SK-N-SH (cell line): ENCODE measurements around the gene SRP54. TPM values are rescaled to one million over a fixed set of nuclear protein-coding genes. Genes with fewer than 3 reads are reported as not detected.

Source experiments
- CTCF ChIA-PET: fragments of 300-600, 350-600 bp; formaldehyde crosslinking; extraction: SDS; loops from one replicate; lab custom pipeline; 2021; lab: Yijun Ruan, JAX
- POLR2A ChIA-PET: fragments of 350-600 bp; sonication (Branson Sonifier 250); formaldehyde crosslinking; extraction: SDS; loops from one replicate; lab custom pipeline; 2020; ENCODE audit warnings: antibody characterized with exemption, inconsistent platforms; lab: Yijun Ruan, JAX
- DNase-seq: peaks from one replicate; pipeline ENCODE4 v3.0.0; 2012
- H2AFZ ChIP-seq: fragments of 200-600 bp; sonication (generic); 2 replicates; pipeline ENCODE4 v1.8.1; 2016; ENCODE audit warnings: antibody characterized with exemption, mild to moderate bottlenecking, low read depth
- H3F3A ChIP-seq: fragments of 200-600 bp; sonication (generic); replicated peaks from 2 replicates; pipeline ENCODE3; 2016; ENCODE audit warnings: antibody characterized with exemption, mild to moderate bottlenecking; ENCODE audit not compliant: insufficient read depth
- H3K27ac ChIP-seq, 2 experiments: fragments of 200-500 bp in 1 of 2; fragments of 200-600 bp in 1 of 2; sonication (Bioruptor generic) in 1 of 2; sonication (generic), shearing (Covaris generic) in 1 of 2; 2 replicates each; pipeline versions ENCODE4 v1.5.1 to v1.6.1; 2014 to 2016; ENCODE audit warnings: low read depth in 2 of 2, inconsistent platforms in 1 of 2, low read length in 1 of 2, mild to moderate bottlenecking in 1 of 2, mixed read lengths in 1 of 2
- H3K27me3 ChIP-seq: fragments of 200-600 bp; sonication (generic), shearing (Covaris generic); 2 replicates; pipeline ENCODE4 v1.6.1; 2016; ENCODE audit warnings: mixed run types; ENCODE audit not compliant: insufficient read depth
- H3K36me3 ChIP-seq, 2 experiments: fragments of 200-500 bp in 1 of 2; fragments of 200-600 bp in 1 of 2; sonication (Bioruptor generic) in 1 of 2; sonication (generic) in 1 of 2; replicated peaks in 1 of 2; 2 replicates each; pipeline versions ENCODE3 to v1.5.1; 2014 to 2016; ENCODE audit warnings: low read length in 1 of 2, mild to moderate bottlenecking in 1 of 2; ENCODE audit not compliant: insufficient read depth in 2 of 2, control insufficient read depth in 1 of 2
- H3K4me1 ChIP-seq, 2 experiments: fragments of 200-500 bp in 1 of 2; fragments of 200-600 bp in 1 of 2; sonication (Bioruptor generic) in 1 of 2; sonication (generic), shearing (Covaris generic) in 1 of 2; 2 replicates each; pipeline versions ENCODE4 v1.5.1 to v1.6.1; 2014 to 2016; ENCODE audit warnings: low read depth in 1 of 2, low read length in 1 of 2, mixed run types in 1 of 2; ENCODE audit not compliant: insufficient read depth in 2 of 2, control insufficient read depth in 1 of 2
- H3K4me2 ChIP-seq: fragments of 200-600 bp; sonication (generic), shearing (Covaris generic); 2 replicates; pipeline ENCODE4 v1.6.1; 2017; ENCODE audit warnings: mixed run types
- H3K4me3 ChIP-seq, 2 experiments: fragments of 200-500 bp in 1 of 2; fragments of 200-600 bp in 1 of 2; sonication (Bioruptor generic) in 1 of 2; sonication (generic), shearing (Covaris generic) in 1 of 2; 2 replicates each; pipeline versions ENCODE4 v1.5.1 to v1.8.1; 2014 to 2016; ENCODE audit warnings: low read depth in 2 of 2, inconsistent platforms in 1 of 2, low read length in 1 of 2, mild to moderate bottlenecking in 1 of 2, mixed read lengths in 1 of 2, moderate library complexity in 1 of 2
- H3K79me2 ChIP-seq: fragments of 200-600 bp; sonication (generic); 2 replicates; pipeline ENCODE4 v1.8.1; 2017; ENCODE audit warnings: mild to moderate bottlenecking; ENCODE audit not compliant: insufficient read depth
- H3K9ac ChIP-seq: fragments of 200-600 bp; sonication (generic); 2 replicates; pipeline ENCODE4 v1.6.1; 2017; ENCODE audit warnings: mixed run types
- H3K9me2 ChIP-seq: fragments of 200-600 bp; sonication (generic); 2 replicates; pipeline ENCODE4 v1.6.1; 2017; ENCODE audit warnings: mixed run types
- H3K9me3 ChIP-seq: fragments of 200-600 bp; sonication (generic); 2 replicates; pipeline ENCODE4 v1.6.1; 2017; ENCODE audit warnings: mixed run types, mild to moderate bottlenecking, moderate library complexity
- H4K20me1 ChIP-seq: fragments of 200-600 bp; sonication (generic); 2 replicates; pipeline ENCODE4 v1.6.1; 2017; ENCODE audit warnings: mild to moderate bottlenecking, mixed run types; ENCODE audit not compliant: insufficient read depth
- CHD2 ChIP-seq: fragments of 150-350 bp; IDR thresholded peaks from 2 replicates; pipeline ENCODE4 v1.6.1; 2018; ENCODE audit warnings: low read length; ENCODE audit not compliant: partially characterized antibody
- ELF1 ChIP-seq: IDR thresholded peaks from 2 replicates; pipeline ENCODE4 v1.4.0; 2012
- EZH2phosphoT487 ChIP-seq: fragments of 200-600 bp; sonication (generic); IDR thresholded peaks from 2 replicates; pipeline ENCODE4 v1.6.1; 2017; ENCODE audit warnings: low read depth, mixed run types, mild to moderate bottlenecking, antibody characterized with exemption, moderate library complexity, borderline replicate concordance
- FOSL2 ChIP-seq: IDR thresholded peaks from 2 replicates; pipeline ENCODE4 v1.4.0; 2012; ENCODE audit warnings: low read depth, mild to moderate bottlenecking, moderate library complexity, borderline replicate concordance
- GATA2 ChIP-seq: sonication (generic); formaldehyde crosslinking; IDR thresholded peaks from 2 replicates; pipeline ENCODE4 v1.5.0; 2020; ENCODE audit warnings: mild to moderate bottlenecking, missing genetic modification reagents
- MEF2A ChIP-seq: IDR thresholded peaks from 2 replicates; pipeline ENCODE4 v1.4.0; 2012; ENCODE audit warnings: low read depth, borderline replicate concordance
- MXI1 ChIP-seq: IDR thresholded peaks from 2 replicates; pipeline ENCODE4 v1.6.1; 2012; ENCODE audit warnings: mild to moderate bottlenecking, low read depth, low read length, improper control_type of control experiment
- NFIC ChIP-seq: IDR thresholded peaks from 2 replicates; pipeline ENCODE4 v1.4.0; 2012; ENCODE audit warnings: borderline replicate concordance
- NRF1 ChIP-seq: IDR thresholded peaks from 2 replicates; pipeline ENCODE4 v1.6.1; 2012; ENCODE audit warnings: low read depth, mild to moderate bottlenecking, low read length
- POLR2AphosphoS5 ChIP-seq: IDR thresholded peaks from 2 replicates; pipeline ENCODE4 v1.6.1; 2012; ENCODE audit warnings: low read depth, low read length
- RAD21 ChIP-seq: IDR thresholded peaks from 2 replicates; pipeline ENCODE4 v1.6.1; 2012; ENCODE audit warnings: mild to moderate bottlenecking, low read length
- RFX5 ChIP-seq: IDR thresholded peaks from 2 replicates; pipeline ENCODE4 v1.6.1; 2012; ENCODE audit warnings: mild to moderate bottlenecking, improper control_type of control experiment, low read length
- RXRA ChIP-seq: IDR thresholded peaks from 2 replicates; pipeline ENCODE4 v1.4.0; 2012; ENCODE audit warnings: low read depth, mild to moderate bottlenecking, borderline replicate concordance
- SIN3A ChIP-seq: IDR thresholded peaks from 2 replicates; pipeline ENCODE4 v1.6.1; 2012; ENCODE audit warnings: low read depth, mild to moderate bottlenecking, low read length, moderate library complexity, borderline replicate concordance
- SMC3 ChIP-seq: IDR thresholded peaks from 2 replicates; pipeline ENCODE4 v1.6.1; 2012; ENCODE audit warnings: low read depth, low read length, improper control_type of control experiment
- TEAD4 ChIP-seq: IDR thresholded peaks from 2 replicates; pipeline ENCODE4 v1.4.0; 2012; ENCODE audit warnings: mild to moderate bottlenecking, borderline replicate concordance; ENCODE audit not compliant: insufficient read depth
- YY1 ChIP-seq: IDR thresholded peaks from 2 replicates; pipeline ENCODE4 v1.4.0; 2012; ENCODE audit warnings: low read depth, mild to moderate bottlenecking
- WGBS: methylation state at CpG from one replicate; pipeline ENCODE4 v1.1.6; 2017; ENCODE audit warnings: low lambda C conversion rate; 5-methylcytosine and 5-hydroxymethylcytosine counted together
- polyA plus RNA-seq, 3 experiments: library from polyadenylated mRNA; depleted of rRNA; stranded (reverse); fragments of >200 nt; gene quantifications; 2 replicates each; pipeline ENCODE4 v1.2.3, GENCODE V29; 2012
- TF ChIP-seq, protein P1 (sequence below): IDR thresholded peaks from 2 replicates; pipeline ENCODE4 v1.6.1; 2012; ENCODE audit warnings: mild to moderate bottlenecking, low read depth, low read length, moderate library complexity
- TF ChIP-seq, protein P2 (sequence below): IDR thresholded peaks from 2 replicates; pipeline ENCODE4 v1.4.0; 2012; ENCODE audit warnings: low read depth
- TF ChIP-seq, protein P3 (sequence below): fragments of 200-600 bp; sonication (generic); IDR thresholded peaks from 2 replicates; pipeline ENCODE4 v1.6.1; 2017; ENCODE audit warnings: antibody characterized with exemption, mild to moderate bottlenecking, moderate library complexity
- TF ChIP-seq, protein P4 (sequence below): IDR thresholded peaks from 2 replicates; pipeline ENCODE4 v1.4.0; 2012; ENCODE audit warnings: low read depth, borderline replicate concordance
- TF ChIP-seq, protein P5 (sequence below): IDR thresholded peaks from 2 replicates; pipeline ENCODE4 v1.4.0; 2012; ENCODE audit warnings: low read depth, borderline replicate concordance

Gene SRP54
- polyA plus RNA-seq (2012; rRNA removed) = 31.6 and 39.5 TPM in 2 replicates
- 38.2 and 50.5 TPM in 2 replicates for polyA plus RNA-seq (2012; cell fraction: cytosol; rRNA removed)
- 38.8 and 56.5 TPM in 2 replicates for polyA plus RNA-seq (2012; cell fraction: nucleus; rRNA removed)

DNA sequence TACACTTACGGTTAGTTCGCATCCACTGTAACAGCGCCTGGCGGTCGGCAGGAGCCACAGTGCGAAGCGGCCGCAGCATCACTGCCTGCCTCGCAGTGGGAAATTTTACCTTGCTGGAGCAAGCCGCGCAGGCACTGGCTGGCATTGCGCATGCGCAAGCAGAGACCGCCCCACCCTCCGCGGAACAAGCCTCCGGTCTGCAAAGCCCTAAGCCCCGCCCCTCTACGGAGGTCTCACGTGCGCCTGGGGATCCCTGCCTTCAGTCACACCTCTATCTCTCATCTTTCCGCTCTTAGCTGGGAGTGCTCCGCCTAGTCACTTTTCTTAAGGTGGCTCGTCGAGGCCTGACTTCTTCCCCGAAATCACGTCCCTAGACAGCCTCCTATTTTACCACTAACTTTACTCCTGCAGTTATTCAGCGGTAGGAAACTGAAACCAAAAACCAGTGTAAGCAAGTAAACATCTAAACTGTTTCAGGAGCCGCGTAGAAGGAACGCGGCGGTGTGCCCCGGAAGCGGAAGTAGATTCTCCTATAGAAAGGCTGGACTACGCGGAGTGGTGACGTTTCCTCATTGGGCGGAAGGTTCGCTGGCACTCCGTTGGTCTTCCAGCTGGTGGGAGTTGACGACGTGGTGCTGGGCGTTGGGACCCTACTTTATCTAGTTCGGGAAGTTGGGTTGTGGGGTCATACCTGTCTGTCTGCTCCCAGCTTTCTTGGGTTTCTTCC, at the start of gene SRP54:
Gene SRP54 (plus strand): TSS at position 572 of the 727 bp plus-strand sequence. CDS start 13,718 bp downstream, outside the sequence.
- peak within 1 kb of the TSS; percentile 98 to 100 for H3K27ac ChIP-seq
- ChIA-PET CTCF (interaction anchor here (0.5 to 2.3 kb wide), 7 partner anchors 10 to 158 kb away, joined by 3 to 7 read pairs (median 4); partner anchors contain the start of gene BAZ1A), POLR2A (interaction anchor here (0.9 to 2.7 kb wide), 4 partner anchors 13 to 844 kb away, joined by 3 to 18 read pairs (median 6); partner anchors contain the start of genes BAZ1A, BRMS1L and FAM177A1)
- peak within 1 kb of the TSS; percentile 89 for H3K4me2 ChIP-seq
- under 1% methylated on average over 33 of the region's 45 CpGs for WGBS
- H3K79me2 ChIP-seq = peaks cover 85% of the 10 kb centered on the region
- no peaks in the 10 kb centered on the region for H3K27me3 ChIP-seq
- peak; percentile 94 for DNase-seq
- peaks cover 7 to 14% of the 10 kb centered on the region in 2 experiments for H3K4me1 ChIP-seq
- peak within 1 kb of the TSS; percentile 95 for H3K9ac ChIP-seq
- peaks cover 20% of the 10 kb centered on the region for H4K20me1 ChIP-seq
- H3K9me3 ChIP-seq = no peaks in the 10 kb centered on the region
- peak within 1 kb of the TSS; percentile 72 to 83 for H3K4me3 ChIP-seq
- H3K36me3 ChIP-seq = peaks cover under 1 to 3% of the 10 kb centered on the region in 2 experiments
- H3K9me2 ChIP-seq = no peaks in the 10 kb centered on the region
- peaks cover 22% of the 10 kb centered on the region for H3F3A ChIP-seq
- peak within 1 kb of the TSS; percentile 84 for H2AFZ ChIP-seq
- TF ChIP-seq RFX5 = no peak; the same call in 1 of the 2 replicates
- peak; percentile 84; the same call in 1 of the 2 replicates for TF ChIP-seq POLR2AphosphoS5
- TF ChIP-seq RXRA = no peak
- TF ChIP-seq GATA2 (CRISPR knock-in tag) = peak; percentile 32; the same call in 1 of the 2 replicates
- peak; percentile 38; the same call in 1 of the 2 replicates for TF ChIP-seq YY1
- peak; percentile 17; the same call in 1 of the 2 replicates for TF ChIP-seq SMC3
- TF ChIP-seq, protein P1, sequence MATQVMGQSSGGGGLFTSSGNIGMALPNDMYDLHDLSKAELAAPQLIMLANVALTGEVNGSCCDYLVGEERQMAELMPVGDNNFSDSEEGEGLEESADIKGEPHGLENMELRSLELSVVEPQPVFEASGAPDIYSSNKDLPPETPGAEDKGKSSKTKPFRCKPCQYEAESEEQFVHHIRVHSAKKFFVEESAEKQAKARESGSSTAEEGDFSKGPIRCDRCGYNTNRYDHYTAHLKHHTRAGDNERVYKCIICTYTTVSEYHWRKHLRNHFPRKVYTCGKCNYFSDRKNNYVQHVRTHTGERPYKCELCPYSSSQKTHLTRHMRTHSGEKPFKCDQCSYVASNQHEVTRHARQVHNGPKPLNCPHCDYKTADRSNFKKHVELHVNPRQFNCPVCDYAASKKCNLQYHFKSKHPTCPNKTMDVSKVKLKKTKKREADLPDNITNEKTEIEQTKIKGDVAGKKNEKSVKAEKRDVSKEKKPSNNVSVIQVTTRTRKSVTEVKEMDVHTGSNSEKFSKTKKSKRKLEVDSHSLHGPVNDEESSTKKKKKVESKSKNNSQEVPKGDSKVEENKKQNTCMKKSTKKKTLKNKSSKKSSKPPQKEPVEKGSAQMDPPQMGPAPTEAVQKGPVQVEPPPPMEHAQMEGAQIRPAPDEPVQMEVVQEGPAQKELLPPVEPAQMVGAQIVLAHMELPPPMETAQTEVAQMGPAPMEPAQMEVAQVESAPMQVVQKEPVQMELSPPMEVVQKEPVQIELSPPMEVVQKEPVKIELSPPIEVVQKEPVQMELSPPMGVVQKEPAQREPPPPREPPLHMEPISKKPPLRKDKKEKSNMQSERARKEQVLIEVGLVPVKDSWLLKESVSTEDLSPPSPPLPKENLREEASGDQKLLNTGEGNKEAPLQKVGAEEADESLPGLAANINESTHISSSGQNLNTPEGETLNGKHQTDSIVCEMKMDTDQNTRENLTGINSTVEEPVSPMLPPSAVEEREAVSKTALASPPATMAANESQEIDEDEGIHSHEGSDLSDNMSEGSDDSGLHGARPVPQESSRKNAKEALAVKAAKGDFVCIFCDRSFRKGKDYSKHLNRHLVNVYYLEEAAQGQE = no peak; the same call in 1 of the 2 replicates
- peak; percentile 81 for TF ChIP-seq CHD2
- peak; percentile 84 for TF ChIP-seq ELF1
- peak; percentile 42; the same call in 1 of the 2 replicates for TF ChIP-seq SIN3A
- TF ChIP-seq NFIC = 0 out of 2 replicates have a peak, but pooled peaks have one; percentile 14
- TF ChIP-seq EZH2phosphoT487 = no peak
- TF ChIP-seq NRF1 = peak; percentile 95
- TF ChIP-seq, protein P2, sequence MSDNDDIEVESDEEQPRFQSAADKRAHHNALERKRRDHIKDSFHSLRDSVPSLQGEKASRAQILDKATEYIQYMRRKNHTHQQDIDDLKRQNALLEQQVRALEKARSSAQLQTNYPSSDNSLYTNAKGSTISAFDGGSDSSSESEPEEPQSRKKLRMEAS = peak; percentile 65
- no peak for TF ChIP-seq FOSL2
- no peak for TF ChIP-seq TEAD4
- TF ChIP-seq RAD21 = no peak; the same call in 1 of the 2 replicates
- TF ChIP-seq MXI1 = peak; percentile 94
- TF ChIP-seq, protein P3, sequence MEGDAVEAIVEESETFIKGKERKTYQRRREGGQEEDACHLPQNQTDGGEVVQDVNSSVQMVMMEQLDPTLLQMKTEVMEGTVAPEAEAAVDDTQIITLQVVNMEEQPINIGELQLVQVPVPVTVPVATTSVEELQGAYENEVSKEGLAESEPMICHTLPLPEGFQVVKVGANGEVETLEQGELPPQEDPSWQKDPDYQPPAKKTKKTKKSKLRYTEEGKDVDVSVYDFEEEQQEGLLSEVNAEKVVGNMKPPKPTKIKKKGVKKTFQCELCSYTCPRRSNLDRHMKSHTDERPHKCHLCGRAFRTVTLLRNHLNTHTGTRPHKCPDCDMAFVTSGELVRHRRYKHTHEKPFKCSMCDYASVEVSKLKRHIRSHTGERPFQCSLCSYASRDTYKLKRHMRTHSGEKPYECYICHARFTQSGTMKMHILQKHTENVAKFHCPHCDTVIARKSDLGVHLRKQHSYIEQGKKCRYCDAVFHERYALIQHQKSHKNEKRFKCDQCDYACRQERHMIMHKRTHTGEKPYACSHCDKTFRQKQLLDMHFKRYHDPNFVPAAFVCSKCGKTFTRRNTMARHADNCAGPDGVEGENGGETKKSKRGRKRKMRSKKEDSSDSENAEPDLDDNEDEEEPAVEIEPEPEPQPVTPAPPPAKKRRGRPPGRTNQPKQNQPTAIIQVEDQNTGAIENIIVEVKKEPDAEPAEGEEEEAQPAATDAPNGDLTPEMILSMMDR = no peak
- TF ChIP-seq, protein P4, sequence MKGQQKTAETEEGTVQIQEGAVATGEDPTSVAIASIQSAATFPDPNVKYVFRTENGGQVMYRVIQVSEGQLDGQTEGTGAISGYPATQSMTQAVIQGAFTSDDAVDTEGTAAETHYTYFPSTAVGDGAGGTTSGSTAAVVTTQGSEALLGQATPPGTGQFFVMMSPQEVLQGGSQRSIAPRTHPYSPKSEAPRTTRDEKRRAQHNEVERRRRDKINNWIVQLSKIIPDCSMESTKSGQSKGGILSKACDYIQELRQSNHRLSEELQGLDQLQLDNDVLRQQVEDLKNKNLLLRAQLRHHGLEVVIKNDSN = peak; percentile 75; the same call in 1 of the 2 replicates
- TF ChIP-seq, protein P5, sequence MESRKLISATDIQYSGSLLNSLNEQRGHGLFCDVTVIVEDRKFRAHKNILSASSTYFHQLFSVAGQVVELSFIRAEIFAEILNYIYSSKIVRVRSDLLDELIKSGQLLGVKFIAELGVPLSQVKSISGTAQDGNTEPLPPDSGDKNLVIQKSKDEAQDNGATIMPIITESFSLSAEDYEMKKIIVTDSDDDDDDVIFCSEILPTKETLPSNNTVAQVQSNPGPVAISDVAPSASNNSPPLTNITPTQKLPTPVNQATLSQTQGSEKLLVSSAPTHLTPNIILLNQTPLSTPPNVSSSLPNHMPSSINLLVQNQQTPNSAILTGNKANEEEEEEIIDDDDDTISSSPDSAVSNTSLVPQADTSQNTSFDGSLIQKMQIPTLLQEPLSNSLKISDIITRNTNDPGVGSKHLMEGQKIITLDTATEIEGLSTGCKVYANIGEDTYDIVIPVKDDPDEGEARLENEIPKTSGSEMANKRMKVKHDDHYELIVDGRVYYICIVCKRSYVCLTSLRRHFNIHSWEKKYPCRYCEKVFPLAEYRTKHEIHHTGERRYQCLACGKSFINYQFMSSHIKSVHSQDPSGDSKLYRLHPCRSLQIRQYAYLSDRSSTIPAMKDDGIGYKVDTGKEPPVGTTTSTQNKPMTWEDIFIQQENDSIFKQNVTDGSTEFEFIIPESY = no peak
- TF ChIP-seq MEF2A = no peak
